ENCODE measurements around the gene ACO2. TPM values are rescaled to one million over a fixed set of nuclear protein-coding genes. Genes with fewer than 3 reads are reported as not detected.
"Not testable (repeated sequence)": the region's sequence is repeated elsewhere in the genome, so short reads cannot be mapped to it uniquely, and the experiment has no call there.

The ACO2 gene
- total RNA-seq, 1 experiment from 2014 or later: 86.8 TPM

DNA sequence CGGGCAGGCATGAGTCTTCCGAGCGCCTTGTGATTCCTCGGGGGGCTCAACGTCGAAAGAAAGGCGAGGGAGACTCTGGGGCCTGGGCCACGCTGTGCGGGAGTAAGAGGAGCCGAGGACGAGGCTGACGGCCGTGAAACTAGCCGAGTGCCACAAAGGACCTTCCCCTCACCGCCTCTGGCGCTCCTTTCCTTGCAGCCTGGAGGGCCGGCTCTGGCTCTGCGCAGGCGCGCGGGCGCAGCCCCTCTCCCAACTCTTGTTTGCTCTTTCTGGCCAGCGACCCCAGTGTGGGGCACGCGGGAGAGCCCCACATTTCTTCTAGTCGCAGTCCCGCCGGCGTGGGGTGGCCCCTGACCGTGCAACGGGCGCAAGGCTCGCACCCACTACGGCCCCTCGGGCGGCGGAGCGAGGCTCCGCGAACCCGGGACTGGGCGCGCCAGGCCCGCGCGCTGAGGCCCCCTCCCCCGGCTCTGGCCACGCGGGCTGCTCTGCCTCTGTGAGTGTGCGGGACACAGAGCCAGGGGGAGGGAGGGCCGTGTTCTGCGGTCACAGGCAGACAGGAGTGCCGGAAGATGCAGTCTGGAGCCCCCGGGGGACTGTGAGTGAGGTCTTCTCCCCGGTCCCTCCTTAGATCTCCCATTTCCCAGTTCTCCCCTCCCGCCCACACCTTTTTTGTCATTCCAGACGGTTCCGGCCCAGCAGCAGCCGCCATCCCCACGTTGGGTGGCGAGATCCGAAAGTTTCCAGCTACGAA, 21.3 kb upstream of the ACO2 start:
- DNase-seq (ENCODE audit: low read depth): peak; percentile 48

DNA sequence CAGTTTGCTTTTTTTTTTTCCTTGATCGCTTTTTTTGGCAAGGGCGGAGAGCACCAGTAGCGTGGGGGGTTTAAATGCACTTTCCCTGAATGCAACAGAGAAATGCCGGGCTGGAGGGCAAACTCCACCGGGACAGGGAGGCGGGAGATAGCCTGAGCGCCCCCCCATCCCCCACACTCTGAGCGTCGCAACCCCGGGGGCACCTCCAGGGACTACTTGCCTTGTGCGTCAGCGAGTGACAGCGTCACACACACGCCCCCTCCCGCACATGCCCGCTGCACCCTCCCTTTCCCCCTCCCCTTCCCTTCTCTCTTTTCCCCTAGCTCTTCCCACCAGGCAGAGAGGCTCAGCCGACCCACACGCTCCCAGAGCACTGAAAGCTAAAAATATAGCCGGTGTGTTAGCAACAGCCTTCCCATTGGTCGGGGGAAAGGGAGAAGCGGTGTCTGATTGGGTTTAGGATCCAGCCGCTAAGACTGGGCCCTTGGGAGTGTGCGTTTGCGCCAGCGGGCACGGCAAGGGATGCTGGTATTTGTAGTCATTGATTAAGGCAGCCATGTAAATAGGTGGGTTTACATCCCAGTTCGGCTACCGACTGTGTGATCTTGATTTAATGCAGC, 20.6 kb upstream of the ACO2 start:
- DNase-seq (ENCODE audit: low read depth): peak; percentile 99

DNA sequence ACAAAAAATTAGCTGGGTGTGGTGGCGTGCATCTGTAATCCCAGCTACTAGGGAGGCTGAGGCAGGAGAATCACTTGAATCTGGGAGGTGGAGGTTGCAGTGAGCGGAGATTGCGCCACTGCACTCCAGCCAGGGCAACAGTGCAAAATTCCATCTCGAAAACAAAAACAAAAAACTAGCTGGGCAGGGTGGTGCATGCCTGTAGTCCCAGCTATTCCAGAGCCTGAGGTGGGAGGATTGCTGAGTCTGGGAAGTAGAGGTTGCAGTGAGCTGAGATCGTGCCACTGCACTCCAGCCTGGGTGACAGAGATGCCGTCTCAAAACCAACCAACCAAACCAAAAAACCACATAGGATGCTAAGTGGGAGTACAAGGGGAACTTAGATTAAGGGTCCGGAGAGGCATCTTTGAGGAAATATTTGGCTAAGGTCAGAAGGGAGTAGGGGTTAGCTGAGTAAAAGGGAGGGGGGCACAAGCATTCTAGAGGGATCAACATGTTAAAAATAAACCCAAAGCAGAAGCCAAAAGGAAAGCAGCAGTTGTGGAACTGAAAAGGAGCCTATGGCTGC, 10.7 kb upstream of the ACO2 start:
- no peak for DNase-seq (ENCODE audit: low read depth)

DNA sequence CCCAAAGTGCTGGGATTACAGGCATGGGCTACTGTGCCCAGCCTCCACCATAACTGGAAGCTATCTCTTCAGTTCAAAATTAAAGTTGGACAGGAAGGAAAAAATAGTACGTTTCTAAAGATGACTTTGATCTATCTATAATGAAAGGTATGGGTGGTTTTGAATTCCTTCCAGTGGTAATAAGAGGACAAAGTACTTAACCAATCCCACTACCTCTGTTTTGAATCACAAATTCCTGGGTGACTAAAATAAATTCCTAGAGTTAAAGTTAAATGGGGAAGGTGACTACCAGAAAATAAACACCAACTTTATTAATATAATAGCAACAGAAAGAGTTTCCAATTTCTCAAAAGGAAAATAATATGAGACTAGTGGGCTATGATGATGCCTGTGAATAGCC, 9.5 kb upstream of the ACO2 start:
- DNase-seq (ENCODE audit: low read depth): no peak

DNA sequence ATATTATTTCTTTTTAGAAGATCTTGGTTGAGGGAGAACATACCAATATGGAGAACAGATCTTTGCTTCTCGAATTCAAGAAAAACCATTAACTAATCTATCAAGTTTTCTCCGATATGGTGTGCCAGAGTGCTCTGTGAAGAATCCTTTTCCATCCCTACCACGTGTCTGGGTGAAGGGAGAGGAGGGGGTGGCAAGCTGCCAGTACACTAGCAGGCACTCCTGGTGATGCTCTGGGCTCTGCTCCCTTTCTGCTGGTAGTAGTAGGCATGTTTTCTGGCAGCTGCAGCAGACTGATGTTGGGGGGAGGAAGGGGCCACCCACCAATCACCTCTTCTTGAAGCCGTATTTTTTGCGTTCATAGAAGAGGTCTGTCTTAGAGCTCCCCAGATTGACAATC, 8.8 kb upstream of the ACO2 start:
- not testable (repeated sequence) for DNase-seq (ENCODE audit: low read depth)

DNA sequence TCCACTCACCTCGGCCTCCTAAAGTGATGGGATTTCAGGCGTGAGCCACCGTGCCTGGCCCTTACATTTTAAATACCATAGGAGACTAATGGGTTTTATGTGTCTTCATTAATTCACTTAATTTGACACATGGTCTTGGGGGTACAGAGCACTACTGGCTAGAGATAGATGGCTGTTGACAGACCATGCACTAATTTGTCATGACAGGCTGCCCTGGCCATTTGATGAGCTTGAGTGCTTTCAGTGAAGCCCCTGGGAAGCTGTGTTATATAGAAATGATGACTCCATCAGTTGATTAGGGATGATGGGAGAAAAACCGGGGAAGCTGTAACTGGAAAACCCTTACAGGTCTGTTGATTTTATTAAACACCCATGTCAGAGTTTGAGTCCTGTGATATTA, 7.0 kb upstream of the ACO2 start:
- no peak for DNase-seq (ENCODE audit: low read depth)

DNA sequence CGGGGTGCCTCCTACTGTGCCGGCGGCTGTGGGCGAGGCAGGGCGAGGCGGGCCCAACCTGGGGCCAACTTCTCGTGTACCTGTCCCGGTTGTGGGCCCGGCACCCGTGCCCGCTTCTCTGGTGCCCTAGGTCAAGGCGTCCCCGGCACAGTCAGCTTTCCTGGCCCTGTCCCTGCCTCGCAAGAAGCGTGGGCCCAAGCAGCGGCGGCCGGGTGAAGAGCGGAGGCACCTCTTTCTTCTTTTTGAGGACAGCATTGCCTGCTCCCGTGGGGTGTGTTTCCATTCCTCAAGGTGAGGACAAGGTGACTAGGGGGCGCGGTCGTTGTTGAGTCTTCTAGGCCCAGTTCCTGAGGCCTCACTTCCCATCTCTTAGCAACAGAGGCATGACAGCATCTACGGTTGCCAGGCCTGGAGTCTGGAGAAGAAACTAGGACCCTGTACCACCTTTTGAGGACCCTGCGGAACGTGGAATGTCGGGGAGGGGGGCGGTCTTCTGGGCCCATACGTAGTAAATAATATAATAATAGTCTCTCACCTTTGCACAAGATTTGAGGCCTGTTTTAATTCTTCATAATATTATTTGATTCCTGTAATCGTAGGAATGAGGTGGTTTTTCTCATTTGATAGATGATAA, 418 bp downstream of the ACO2 start:
- no peak for DNase-seq (ENCODE audit: low read depth)

DNA sequence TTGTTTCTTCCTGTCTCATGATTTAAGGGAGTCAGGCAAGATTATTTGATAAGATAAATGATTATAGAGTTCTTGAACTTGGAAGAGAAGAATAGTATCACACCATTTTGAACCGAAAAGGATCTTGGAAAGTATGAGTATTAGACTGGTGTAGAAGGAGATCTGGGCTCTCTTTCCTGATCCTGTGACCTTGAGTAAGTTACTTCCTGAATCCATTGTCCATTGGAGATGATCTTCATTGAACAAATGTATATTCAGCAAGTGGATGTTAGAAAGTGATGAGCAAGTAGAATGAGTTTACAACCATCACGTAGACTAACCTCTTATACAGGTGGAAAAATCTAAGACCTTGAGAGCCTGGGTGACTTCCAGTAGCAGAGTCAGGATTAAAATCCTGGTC, 2.0 kb downstream of the ACO2 start:
- DNase-seq (ENCODE audit: low read depth): no peak

DNA sequence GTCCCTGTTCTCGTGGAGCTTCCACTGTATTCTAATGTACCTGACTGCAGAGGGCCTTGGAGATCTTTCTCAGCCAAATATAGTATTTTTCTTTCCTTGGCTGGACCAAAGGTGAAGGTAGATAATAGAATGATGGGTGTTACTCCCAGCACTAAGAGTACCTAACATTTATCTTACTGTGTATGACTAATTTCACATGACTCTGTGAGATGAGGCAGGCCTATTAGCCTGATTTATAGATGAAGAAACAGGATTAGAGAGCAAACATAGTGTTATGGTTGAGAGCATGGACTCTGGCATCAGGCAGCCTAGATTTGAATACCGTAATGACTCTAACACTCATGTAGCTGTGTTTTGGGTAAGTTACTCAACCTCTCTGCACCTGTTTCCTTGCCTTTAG, 2.7 kb downstream of the ACO2 start:
- DNase-seq (ENCODE audit: low read depth): no peak

DNA sequence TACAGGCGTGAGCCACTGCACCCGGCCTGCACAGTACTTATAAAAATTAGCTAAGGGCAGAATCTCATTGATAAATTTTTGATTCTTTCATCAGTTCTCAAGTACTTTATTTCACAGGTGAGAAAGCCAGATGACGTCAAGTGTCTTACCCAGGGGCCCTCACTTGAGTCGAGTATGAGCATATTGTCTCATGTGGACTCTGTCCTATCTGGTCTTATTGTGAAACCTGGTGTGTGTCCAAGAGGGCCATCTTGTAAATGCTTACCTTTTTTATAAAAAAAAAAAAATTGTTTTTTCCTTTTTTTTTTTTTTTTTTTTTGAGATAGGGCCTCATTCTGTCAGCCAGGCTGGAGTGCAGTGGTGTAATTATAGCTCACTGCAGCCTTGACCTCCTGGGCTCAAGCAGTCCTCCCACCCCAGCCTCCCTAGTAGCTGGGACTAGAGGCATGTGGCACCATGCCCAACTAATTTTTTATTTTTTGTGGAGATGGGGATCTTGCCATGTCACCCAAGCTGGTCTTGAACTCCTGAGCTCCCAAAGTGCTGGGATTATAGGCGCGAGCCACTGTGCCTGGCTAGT, 6.0 kb downstream of the ACO2 start:
- DNase-seq (ENCODE audit: low read depth): no peak

DNA sequence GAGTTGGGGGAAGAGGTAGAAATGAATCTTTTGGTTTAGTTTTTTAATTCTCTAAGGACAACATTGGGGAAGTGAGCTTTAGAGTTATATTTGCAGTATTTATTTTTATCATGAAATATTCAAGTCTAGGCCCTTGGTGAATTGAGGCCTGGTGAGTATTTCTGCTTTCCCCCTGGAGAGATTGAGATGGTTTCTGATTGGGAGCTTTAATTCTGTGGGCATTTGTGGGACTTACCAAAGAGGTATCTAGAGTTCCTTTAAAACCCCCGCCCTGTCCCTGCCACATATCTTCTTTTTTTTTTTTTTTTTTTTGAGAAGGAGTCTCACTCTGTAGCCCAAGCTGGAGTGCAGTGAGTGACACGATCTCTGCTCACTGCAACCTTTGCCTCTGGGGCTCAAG, 9.6 kb downstream of the ACO2 start:
- no peak for DNase-seq (ENCODE audit: low read depth)

DNA sequence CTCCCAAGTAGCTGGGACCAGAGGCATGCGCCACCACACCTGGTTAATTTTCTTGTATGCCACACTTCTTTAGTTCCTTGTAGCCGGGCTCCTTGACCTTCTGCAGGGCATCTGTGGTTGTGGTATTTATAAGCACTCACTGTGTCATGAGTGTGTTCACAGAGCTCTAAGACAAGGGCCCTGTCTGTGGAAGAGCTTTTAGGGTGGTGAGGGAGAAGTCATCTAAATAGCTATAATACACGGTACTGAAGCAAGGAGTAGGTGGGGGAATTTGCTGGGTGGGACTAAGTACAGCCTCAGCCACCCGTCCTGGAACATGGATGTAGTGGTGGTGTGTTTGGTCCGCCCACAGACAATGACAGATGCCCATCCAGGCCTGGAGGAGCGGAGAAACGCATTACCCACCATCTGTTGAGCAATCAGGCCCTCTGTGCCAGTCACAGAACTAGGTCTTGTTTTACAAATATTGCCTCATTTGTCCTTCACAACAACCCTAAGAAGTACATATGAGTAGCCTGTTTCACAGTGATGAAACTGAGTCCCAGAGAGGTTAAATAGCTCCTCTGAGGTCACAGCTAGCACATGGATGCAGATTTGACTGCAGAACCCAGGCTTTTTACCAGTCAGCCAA, 10.1 kb downstream of the ACO2 start:
- DNase-seq (ENCODE audit: low read depth): no peak

DNA sequence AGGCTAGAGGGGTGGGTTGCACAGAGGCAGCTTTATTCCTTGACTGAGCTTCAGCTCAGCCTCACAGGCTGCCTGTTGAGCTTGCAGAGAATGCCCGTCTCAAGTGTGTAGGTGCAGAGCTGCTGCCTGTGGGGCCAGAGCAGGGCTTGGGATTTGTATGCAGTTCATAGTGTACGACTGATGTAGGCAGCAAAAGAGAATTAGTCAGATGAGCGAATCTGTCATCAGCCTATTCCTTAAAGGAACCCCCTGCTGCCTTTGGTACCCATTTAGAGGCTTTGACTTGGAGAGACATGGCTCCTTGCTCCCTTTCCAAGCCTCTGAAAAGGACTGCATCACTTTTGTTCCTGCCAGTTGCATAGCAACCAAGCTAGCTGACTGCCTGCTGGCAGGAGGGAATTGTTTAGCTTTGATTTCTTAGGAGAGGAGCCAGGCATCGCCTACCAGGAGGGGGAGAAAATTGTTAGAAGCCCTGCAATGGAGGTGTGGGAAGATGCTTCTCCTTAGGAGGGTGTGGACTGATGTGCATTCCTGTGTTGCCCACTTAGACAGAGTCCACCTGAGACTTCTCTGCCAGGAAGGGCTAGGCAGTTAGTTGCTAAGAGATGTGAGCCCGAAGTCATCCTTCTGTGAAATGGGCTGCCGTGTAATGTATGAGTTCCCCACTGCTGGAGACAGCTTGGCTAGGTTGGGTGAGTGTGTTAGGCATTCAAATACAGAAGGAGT, 10.9 kb downstream of the ACO2 start:
- DNase-seq (ENCODE audit: low read depth): no peak

DNA sequence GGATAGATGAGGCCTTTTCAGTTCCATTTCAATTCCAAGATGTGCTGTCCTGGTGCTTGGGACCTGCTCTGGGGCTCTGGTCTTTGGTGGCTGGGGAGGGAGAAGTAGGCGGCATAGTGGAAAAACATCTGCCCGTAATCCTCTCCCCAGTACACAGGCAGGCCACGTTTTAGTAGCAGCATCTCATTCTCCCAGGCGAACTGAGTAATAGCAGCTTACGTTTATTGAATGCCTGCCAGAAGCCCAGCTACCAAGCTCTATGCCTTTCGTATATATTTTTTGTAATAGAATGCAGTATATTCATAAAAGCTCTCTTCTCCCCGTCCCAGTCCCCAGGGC, 11.4 kb downstream of the ACO2 start:
- DNase-seq (ENCODE audit: low read depth): no peak

DNA sequence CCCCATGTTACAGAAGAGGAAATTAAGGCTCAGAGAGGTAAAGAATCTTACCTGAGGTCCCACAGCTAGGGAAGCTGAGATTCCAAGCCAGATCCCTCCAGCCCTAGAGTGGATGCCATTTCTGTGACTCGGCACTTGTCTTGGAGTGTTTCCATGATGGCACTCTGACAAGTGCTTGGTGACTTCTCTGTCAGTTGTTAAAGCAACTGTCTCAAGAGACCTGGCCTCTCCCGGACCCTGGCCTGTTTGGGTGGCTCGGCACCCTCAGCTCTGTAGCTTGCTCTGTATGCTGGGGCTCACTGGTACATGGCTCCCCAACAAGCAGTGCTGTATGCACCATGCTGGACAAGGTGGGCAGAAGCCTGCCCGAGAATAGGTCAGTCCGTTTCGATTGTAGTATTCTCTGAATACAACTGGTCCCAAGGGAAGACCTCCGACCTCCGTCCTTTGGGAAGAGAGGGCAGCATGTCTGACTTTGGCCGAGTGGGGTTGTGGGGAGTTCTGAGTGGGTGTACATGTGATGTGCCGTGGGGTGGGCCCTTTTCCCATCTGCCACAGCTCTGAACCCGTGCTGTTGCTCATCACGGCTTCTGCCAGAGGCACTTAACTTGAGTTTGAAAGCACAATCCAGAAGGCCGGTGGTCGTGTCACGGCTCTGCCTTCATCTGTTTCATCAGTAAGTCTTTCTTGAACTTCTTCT, 12.4 kb downstream of the ACO2 start:
- peak; percentile 8 for DNase-seq (ENCODE audit: low read depth)

DNA sequence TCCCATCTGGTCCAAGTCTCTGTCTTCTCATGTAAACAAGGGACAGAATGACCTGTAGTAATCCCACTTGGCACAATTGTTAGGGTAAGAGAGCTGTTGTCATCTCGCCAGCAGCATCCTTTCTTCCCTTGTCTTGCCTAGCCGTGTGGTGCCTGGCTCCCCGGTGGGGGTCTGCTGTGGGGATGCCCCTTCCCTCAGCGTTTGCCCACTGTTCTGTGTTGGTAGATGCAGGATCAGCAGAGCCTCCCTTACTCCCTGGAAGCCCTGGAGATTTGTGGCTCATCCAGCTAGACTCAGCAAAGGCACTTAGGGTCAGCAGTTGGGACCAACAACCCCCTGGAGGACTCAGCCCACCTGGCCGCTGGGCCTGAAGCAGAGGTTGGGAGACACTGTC, 13.0 kb downstream of the ACO2 start:
- no peak for DNase-seq (ENCODE audit: low read depth)

DNA sequence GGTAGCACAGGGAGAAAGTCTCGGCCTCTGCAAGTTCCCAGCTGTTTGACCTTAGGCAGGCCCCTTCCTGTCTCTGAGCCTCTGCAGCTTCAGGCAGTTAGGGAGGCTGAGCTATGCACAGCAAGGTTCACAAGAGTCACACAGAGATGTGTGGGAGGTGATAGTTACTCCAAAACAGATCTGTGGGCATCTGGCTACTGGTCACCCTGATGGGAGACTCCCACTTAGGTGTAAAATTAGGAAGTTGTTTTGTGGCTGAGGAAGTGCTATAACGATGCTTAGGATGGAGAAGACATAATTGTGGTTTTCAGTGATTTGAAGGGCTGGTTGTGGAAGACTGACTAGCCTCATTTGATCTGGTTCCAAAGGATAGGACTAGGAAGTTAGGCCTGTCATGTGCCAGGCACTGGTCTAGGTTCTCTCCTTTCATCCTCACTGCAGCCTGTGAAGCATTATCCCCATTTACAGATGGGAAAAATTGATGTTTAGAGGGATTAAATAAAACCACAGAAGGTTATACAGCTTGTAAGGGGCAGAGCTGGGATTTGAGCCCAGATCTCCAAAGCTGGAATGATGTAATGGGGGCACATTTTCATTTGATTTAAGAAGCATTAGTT, 13.5 kb downstream of the ACO2 start:
- peak; percentile 18 for DNase-seq (ENCODE audit: low read depth)

DNA sequence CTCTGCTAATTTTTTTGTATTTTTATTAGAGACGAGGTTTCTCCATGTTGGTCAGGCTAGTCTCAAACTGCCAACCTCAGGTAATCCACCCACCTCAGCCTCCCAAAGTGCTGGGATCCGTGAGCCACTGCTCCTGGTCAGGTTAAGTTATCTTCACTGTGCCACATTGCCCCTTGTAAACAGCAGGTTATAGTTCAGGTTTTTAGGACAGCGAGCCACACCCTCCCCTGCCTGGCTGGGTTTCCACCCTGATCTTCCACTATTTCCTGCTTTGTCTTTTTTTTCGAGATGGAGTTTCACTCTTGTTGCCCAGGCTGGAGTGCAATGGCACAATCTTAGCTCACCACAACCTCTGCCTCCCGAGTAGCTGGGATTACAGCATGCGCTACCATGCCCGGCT, 16.1 kb downstream of the ACO2 start:
- no peak for DNase-seq (ENCODE audit: low read depth)

DNA sequence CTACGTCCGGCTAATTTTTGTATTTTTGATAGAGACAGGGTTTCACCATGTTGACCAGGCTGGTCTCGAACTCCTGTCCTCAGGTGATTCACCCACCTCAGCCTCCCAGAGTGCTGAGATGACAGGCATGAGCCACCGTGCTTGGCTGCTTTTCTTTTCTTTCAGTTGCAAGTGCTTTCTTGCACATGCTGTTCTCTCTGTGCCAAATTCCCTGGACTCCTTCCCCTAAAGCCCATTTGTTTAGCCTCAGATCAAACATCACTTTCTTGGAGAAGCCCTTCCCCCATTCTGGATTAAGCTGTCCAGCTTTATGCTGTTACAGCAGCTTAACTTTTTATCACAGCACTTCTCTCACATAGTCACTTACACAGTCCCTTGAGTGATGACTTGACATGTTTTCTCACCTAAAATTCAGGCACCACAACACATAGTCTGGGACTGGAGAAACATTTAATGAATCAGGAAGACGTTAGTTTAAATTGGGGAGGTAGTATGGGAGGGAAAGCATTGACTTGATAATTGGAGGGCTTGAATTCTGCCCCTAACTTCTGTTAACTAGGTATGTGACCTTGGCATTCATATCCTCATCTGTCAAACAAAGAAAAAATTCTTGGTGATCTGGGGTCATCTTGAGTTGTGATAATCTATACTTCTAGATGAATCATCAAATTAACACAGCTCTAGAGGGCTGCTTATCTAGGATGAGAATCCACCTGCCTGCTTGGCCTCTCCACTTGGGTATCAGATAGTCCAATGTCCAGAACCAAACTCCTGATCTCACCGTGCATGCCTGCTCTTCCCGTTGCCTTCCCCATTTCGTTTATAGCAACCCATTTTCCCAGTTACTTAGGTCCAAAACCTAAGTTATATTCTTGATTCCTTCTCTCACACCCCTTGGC, 18.4 kb downstream of the ACO2 start:
- DNase-seq (ENCODE audit: low read depth): no peak

Measured in HT1080 (cell line).